ENCODE data around the gene GPAM.
"Not testable (repeated sequence)": the region's sequence is repeated elsewhere in the genome, so short reads cannot be mapped to it uniquely, and the experiment has no call there.

Gene GPAM, protein sequence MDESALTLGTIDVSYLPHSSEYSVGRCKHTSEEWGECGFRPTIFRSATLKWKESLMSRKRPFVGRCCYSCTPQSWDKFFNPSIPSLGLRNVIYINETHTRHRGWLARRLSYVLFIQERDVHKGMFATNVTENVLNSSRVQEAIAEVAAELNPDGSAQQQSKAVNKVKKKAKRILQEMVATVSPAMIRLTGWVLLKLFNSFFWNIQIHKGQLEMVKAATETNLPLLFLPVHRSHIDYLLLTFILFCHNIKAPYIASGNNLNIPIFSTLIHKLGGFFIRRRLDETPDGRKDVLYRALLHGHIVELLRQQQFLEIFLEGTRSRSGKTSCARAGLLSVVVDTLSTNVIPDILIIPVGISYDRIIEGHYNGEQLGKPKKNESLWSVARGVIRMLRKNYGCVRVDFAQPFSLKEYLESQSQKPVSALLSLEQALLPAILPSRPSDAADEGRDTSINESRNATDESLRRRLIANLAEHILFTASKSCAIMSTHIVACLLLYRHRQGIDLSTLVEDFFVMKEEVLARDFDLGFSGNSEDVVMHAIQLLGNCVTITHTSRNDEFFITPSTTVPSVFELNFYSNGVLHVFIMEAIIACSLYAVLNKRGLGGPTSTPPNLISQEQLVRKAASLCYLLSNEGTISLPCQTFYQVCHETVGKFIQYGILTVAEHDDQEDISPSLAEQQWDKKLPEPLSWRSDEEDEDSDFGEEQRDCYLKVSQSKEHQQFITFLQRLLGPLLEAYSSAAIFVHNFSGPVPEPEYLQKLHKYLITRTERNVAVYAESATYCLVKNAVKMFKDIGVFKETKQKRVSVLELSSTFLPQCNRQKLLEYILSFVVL

GRCh38 chr10:112183329-112184051, at the start of gene GPAM:
GPAM (minus strand) TSS chr10:112183765; CDS start chr10:112181784, 1,981 bp downstream.
- H3K27me3 Mint-ChIP-seq = peaks cover 8% of the 10 kb centered on the region
- H3K4me1 Mint-ChIP-seq (ENCODE audit: low read depth) = peaks cover 23% of the 10 kb centered on the region

DNA sequence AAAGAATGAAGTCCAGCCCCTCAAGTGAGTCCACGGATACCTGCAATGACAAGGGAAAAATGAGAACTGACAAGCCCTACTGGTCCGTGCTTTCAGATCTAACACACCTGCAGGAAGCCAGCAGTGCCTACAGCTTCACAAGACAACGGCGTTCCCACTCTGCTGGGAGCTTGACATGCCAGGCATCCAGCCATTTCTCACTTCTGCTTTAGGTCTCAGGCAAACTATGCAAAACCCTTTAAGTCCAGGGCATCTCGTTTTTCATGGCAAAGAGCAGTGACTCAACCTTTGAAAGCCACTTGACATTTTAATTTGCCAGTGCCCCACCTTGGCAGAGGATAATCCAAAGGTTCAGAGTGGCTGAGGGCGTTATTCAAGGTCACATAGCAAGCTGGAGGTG, 49.1 kb upstream of the GPAM start:
- H3K36me3 Mint-ChIP-seq (ENCODE audit: low read depth) = no peaks in the 10 kb centered on the region
- peaks cover 9% of the 10 kb centered on the region for H3K27me3 Mint-ChIP-seq
- H3K27ac Mint-ChIP-seq = no peak overlapping the region

More at GRCh38 chr10:112183329-112184051, at the start of gene GPAM:
- Mint-ChIP-seq H3K27ac (peak within 1 kb of the TSS; percentile 91), H3K4me3 (peak within 1 kb of the TSS; percentile 95), H3K36me3 (ENCODE audit: low read depth) (peaks cover 39% of the 10 kb centered on the region), H3K9me3 (peaks cover 6% of the 10 kb centered on the region)
- DNase-seq = peak; percentile 100

DNA sequence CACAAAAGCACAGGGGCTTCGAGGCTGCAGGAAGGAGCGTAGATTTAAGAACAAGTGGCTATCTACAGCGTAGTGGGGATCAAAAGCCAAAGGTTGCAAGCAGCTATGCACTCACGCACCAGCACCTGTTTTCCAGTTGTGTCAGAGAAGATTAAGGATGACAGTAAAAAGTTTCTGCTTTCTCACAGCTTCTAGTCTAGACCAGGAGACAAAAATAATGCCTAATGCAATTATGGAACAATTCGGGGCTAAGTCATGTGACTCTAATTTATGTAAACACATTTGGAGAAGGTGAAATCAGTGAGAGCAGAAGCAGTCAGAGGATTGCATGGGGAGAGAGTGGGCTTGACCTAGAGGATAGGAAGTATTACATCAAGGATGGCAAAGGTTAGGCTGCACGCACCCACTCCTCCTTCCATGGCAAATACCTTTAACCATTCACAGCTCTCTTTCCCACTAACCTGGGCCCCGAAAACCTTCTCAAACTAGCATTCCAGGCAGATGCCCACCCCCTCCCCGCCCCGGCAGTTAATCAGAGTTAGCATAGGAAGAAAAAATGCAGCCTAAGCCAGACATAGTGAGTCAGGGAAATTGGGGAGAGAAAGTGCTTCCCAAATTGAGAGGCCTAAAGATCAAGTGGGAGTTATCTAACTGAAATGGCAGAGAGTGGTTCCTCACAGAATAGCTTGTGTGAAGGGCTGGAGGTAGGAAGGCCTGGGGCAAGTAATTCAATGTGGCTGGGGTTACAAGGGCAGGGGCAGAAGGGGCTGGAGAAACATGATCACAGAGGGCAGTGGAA, 48.2 kb upstream of the GPAM start:
- no peaks in the 10 kb centered on the region for H3K4me1 Mint-ChIP-seq (ENCODE audit: low read depth)

More for the DNA sequence above, 49.1 kb upstream of the GPAM start:
- Mint-ChIP-seq H3K4me1 (ENCODE audit: low read depth) (no peaks in the 10 kb centered on the region), H3K9me3 (no peaks in the 10 kb centered on the region), H3K4me3 (no peak overlapping the region)
- DNase-seq = no peak

GRCh38 chr10:112230325-112230988, 46.9 kb upstream of the GPAM start:
- Mint-ChIP-seq H3K27ac (no peak overlapping the region), H3K4me1 (ENCODE audit: low read depth) (no peaks in the 10 kb centered on the region), H3K9me3 (no peaks in the 10 kb centered on the region), H3K27me3 (peaks cover 28% of the 10 kb centered on the region), H3K4me3 (no peak overlapping the region), H3K36me3 (ENCODE audit: low read depth) (no peaks in the 10 kb centered on the region)
- DNase-seq = no peak

More for the DNA sequence above, 48.2 kb upstream of the GPAM start:
- Mint-ChIP-seq H3K4me3 (no peak overlapping the region), H3K27me3 (peaks cover 18% of the 10 kb centered on the region), H3K9me3 (no peaks in the 10 kb centered on the region), H3K36me3 (ENCODE audit: low read depth) (no peaks in the 10 kb centered on the region), H3K27ac (no peak overlapping the region)
- no peak for DNase-seq

DNA sequence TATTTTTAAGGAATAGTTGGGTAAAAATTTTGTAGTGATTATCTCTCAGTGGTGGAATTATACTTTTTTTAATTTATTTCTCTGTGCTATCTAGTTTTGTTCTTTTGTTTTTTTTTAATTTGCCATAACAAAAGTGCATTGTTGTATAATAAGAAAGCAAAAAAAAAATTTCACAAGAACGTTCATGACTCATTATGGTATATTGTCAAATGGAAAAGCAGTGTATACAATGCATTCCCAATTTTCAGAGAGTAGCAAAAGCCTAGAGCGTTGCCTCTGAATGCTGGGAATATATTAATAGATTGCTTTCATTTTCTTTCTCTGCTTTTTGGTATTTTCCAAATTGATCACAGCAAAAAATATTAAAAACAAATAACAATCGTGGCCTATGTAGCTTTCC, 46.3 kb upstream of the GPAM start:
- Mint-ChIP-seq H3K4me1 (ENCODE audit: low read depth) (no peaks in the 10 kb centered on the region), H3K27ac (no peak overlapping the region), H3K9me3 (no peaks in the 10 kb centered on the region), H3K36me3 (ENCODE audit: low read depth) (no peaks in the 10 kb centered on the region), H3K4me3 (no peak overlapping the region), H3K27me3 (peaks cover 32% of the 10 kb centered on the region)
- DNase-seq = no peak

DNA sequence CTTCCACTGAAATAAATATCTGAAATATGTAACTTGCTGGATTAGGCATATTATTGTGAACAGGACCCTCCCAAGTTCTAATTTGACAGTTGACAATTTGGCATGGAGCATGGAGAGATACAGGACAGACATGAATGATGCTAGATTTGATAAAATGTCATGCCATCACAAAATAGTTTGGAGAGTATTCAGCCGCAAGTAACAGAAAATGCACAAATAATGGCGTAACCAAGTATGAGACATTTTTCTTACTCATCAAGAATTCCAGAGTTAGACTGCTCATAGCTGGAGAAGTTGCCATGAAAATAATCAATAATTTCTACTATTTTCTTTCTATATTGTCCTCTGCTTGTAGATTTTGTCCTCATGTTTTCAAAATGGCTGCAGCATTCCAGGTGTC, 45.5 kb upstream of the GPAM start:
- Mint-ChIP-seq H3K4me3 (no peak overlapping the region), H3K36me3 (ENCODE audit: low read depth) (no peaks in the 10 kb centered on the region), H3K27me3 (peaks cover 33% of the 10 kb centered on the region), H3K27ac (no peak overlapping the region), H3K4me1 (ENCODE audit: low read depth) (no peaks in the 10 kb centered on the region), H3K9me3 (no peaks in the 10 kb centered on the region)
- DNase-seq = no peak

- not testable (repeated sequence) for H3K4me1 Mint-ChIP-seq (ENCODE audit: low read depth); H3K36me3 Mint-ChIP-seq (ENCODE audit: low read depth); H3K27ac Mint-ChIP-seq; H3K4me3 Mint-ChIP-seq; DNase-seq; H3K9me3 Mint-ChIP-seq
- peaks cover 33% of the 10 kb centered on the region for H3K27me3 Mint-ChIP-seq
Measured at GRCh38 chr10:112228366-112229088, 45.0 kb upstream of the GPAM start.

- no peak for DNase-seq
- no peak overlapping the region for H3K4me3 Mint-ChIP-seq
- no peaks in the 10 kb centered on the region for H3K4me1 Mint-ChIP-seq (ENCODE audit: low read depth)
- H3K27me3 Mint-ChIP-seq = peaks cover 33% of the 10 kb centered on the region
- no peaks in the 10 kb centered on the region for H3K36me3 Mint-ChIP-seq (ENCODE audit: low read depth)
- no peak overlapping the region for H3K27ac Mint-ChIP-seq
- no peaks in the 10 kb centered on the region for H3K9me3 Mint-ChIP-seq
Measured at GRCh38 chr10:112227331-112227987, 43.9 kb upstream of the GPAM start.

- Mint-ChIP-seq H3K9me3 (no peaks in the 10 kb centered on the region), H3K36me3 (ENCODE audit: low read depth) (no peaks in the 10 kb centered on the region), H3K27ac (no peak overlapping the region), H3K27me3 (peaks cover 29% of the 10 kb centered on the region), H3K4me1 (ENCODE audit: low read depth) (no peaks in the 10 kb centered on the region), H3K4me3 (no peak overlapping the region)
- no peak for DNase-seq
Measured at GRCh38 chr10:112226439-112227248, 43.1 kb upstream of the GPAM start.

GRCh38 chr10:112225771-112226438, 42.3 kb upstream of the GPAM start:
- H3K27ac Mint-ChIP-seq = no peak overlapping the region

GRCh38 chr10:112224933-112225529, 41.5 kb upstream of the GPAM start:
- no peaks in the 10 kb centered on the region for H3K36me3 Mint-ChIP-seq (ENCODE audit: low read depth)
- H3K27me3 Mint-ChIP-seq = peaks cover 35% of the 10 kb centered on the region
- H3K4me3 Mint-ChIP-seq = no peak overlapping the region
- DNase-seq = no peak
- H3K9me3 Mint-ChIP-seq = peaks cover 7% of the 10 kb centered on the region
- no peak overlapping the region for H3K27ac Mint-ChIP-seq
- H3K4me1 Mint-ChIP-seq (ENCODE audit: low read depth) = no peaks in the 10 kb centered on the region

More at GRCh38 chr10:112225771-112226438, 42.3 kb upstream of the GPAM start:
- Mint-ChIP-seq H3K4me1 (ENCODE audit: low read depth) (no peaks in the 10 kb centered on the region), H3K9me3 (peaks cover under 1% of the 10 kb centered on the region), H3K36me3 (ENCODE audit: low read depth) (no peaks in the 10 kb centered on the region), H3K27me3 (peaks cover 31% of the 10 kb centered on the region), H3K4me3 (no peak overlapping the region)
- no peak for DNase-seq

Data from activated T-cell treated with anti-CD3 and anti-CD28 coated beads, Interleukin-2, amount 50 U/mL, for 24 hours (primary cell).